GM10266 (cell line): Measurements from ENCODE around the gene PRR36.

Source experiments
- DNase-seq: peaks from one replicate; pipeline ENCODE4 v3.0.0; 2012; ENCODE audit errors: extremely low spot score
- TF ChIP-seq, protein P1 (sequence below): IDR thresholded peaks from 2 replicates; pipeline ENCODE4 v1.5.1; 2012; ENCODE audit warnings: mild to moderate bottlenecking, low read depth; ENCODE audit not compliant: control insufficient read depth, insufficient read depth; ENCODE audit errors: missing control alignments

Gene PRR36

DNA sequence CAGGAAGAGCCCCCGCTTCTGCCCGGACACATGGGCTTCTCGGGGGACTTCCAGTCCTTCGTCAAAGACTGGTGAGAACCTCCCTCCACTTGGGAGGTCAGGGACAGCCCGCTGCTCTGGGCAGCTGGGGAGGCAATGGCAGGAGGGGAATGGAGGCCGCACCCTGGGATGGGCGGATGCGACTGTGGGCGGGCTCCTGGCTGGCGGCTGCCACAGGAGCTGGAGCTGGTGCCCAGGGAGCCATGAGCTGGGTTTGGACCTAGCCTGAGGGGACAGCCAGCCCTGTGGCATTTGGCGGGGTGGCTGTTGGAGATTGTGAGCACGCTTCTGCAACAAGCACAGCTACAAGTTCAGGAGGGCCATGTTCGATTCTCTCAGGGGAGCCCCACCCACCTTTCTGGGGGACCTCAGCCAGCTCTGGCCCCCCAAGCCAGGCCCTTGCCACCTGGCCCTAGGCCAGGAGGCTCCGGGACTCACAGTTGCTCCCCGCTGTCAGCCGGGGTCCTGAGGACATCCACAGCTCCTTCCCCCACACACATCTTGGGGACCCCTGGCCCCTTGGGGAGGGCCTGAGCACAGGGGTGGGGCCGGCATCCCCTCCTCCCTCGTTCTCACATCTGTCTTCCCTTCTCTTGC lies 37.4 kb upstream of the PRR36 start:
- TF ChIP-seq, protein P1, sequence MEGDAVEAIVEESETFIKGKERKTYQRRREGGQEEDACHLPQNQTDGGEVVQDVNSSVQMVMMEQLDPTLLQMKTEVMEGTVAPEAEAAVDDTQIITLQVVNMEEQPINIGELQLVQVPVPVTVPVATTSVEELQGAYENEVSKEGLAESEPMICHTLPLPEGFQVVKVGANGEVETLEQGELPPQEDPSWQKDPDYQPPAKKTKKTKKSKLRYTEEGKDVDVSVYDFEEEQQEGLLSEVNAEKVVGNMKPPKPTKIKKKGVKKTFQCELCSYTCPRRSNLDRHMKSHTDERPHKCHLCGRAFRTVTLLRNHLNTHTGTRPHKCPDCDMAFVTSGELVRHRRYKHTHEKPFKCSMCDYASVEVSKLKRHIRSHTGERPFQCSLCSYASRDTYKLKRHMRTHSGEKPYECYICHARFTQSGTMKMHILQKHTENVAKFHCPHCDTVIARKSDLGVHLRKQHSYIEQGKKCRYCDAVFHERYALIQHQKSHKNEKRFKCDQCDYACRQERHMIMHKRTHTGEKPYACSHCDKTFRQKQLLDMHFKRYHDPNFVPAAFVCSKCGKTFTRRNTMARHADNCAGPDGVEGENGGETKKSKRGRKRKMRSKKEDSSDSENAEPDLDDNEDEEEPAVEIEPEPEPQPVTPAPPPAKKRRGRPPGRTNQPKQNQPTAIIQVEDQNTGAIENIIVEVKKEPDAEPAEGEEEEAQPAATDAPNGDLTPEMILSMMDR: no peak
- DNase-seq: no peak

DNA sequence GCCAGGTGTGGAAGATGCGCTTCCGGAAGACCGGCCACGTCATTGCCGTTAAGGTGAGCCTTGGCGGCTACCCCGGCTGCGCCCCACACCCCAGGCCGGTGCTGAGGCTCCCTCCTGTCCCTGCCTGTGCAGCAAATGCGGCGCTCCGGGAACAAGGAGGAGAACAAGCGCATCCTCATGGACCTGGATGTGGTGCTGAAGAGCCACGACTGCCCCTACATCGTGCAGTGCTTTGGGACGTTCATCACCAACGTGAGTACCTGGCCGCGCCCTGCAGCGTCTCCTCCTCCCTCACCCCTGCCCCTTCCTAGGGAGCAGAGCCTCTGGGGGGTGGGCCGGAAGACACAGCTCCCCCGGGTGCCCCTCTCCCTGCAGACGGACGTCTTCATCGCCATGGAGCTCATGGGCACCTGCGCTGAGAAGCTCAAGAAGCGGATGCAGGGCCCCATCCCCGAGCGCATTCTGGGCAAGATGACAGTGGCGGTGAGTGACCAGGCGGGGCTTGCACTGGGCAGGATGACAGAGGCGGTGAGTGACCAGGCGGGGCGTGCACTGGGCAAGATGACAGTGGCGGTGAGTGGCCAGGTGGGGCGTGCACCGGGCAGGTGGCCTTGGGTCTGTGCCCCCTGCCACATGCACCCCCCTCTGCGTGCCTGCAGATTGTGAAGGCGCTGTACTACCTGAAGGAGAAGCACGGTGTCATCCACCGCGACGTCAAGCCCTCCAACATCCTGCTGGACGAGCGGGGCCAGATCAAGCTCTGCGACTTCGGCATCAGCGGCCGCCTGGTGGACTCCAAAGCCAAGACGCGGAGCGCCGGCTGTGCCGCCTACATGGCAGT lies 36.4 kb upstream of the PRR36 start:
- DNase-seq: no peak
- TF ChIP-seq, protein P1: no peak

DNA sequence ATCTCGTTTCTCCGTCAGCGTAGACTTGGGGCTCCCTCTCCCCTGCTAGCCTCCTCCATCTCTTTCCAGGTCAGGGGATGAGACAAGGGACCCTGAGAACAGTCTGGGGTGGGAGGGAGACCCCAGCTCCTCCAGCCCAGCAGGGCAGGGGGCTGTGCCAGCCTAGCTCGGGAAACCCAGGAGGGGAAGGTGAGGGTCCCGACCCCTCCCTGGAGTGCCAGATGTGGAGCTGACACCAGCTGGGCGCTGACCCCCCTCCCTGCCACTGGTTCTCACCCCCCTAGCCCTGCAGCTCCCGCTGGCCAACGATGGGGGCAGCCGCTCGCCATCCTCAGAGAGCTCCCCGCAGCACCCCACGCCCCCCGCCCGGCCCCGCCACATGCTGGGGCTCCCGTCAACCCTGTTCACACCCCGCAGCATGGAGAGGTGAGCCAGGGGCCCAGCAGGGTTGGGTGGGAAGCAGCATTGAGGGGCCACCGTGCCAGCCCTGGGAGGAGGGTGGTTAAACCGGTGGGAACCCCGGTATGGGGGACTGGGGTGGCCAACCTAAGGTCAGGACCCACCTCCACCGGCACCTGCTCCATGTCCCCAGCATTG lies 35.4 kb upstream of the PRR36 start:
- TF ChIP-seq, protein P1: no peak

DNA sequence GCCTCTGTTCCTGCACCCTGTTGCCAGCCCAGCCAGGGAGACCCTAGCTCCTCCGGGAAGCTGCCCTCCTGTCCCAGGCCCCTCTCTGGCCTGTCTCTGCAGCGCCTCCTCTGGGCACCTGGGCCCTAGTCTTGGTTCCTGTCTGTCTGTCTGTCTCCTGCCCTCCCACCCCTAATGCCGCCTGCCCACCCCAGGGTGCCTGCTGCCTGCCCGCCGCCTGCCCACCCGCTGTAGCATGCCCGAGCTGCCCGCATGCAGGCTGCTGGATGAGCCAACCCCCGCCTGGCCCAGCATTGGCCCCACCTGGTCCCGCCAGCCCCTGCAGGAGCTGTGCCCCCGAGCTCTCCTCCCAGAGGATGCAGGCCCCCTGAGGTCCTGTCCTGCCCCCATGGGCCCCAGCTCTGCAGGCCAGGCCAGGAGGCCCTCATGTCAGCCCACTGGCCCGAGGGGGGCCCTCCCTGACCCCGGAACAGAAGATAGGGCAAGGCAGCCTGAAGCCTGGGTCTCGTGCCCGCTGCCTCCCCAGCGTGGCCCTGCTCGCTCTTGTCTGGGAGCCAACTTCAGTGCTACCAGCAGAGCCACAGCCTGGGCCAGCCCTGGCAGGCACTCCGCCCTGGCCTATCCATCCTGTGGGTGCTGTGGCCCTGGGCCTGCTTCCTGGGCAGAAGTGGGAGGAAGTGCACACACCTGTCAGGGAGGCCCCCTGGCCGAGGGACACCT lies 34.7 kb upstream of the PRR36 start:
- TF ChIP-seq, protein P1: no peak
- DNase-seq: no peak

More for the DNA sequence above, 35.4 kb upstream of the PRR36 start:
- no peak for DNase-seq

DNA sequence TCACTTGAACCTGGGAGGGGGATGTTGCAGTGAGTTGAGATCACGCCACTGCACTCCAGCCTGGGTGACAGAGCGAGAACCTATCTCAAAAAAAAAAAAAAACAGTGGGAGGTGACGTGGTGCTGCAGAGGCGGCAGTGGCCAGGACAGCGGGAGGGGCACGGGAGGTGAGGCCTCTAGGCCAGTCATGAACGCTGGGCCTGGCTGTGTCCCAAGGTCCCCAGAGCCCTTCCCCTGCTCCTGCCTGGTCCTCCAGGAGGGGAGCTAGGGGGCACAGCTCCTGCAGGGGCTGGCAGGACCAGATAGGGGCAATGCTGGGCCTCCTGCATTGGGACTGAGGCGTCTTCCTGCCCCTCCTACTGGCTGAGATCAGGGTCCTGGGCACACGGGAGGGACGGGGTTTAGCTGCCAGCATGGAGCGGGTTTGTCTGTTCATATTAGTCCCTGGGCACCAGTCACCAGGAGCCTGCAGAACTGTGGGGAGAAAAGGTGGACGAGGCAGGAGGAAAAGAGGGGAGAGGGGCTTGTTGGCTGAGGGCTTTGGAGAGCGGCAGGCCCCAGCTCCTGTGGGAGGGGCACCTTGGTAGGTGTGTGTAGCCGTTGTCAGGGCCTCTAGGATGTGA lies 34.0 kb upstream of the PRR36 start:
- TF ChIP-seq, protein P1: no peak
- no peak for DNase-seq

DNA sequence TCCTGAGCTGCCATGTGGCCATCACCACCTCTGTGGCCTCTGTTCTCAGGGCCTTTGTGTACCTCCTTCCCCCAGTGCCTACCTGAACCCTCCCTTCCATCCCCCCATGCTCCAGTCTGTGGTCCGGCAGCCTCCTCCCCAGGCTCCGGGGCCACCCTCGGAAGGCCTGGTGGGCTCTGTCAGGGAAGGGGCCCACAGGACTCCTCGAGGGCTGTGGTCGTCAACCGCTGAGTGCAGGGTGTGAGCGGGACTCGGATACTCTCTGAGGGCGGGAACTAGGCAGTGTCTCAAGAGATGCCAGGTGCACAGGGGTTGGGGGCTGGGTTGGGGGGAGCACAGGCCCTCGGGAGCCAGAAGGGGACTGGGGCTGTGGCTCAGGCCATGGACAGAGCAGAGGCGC lies 33.4 kb upstream of the PRR36 start:
- TF ChIP-seq, protein P1: no peak
- DNase-seq: no peak
